ENCODE data around the gene SLC13A2. TPM values are rescaled to one million over a fixed set of nuclear protein-coding genes. Genes with fewer than 3 reads are reported as not detected.

Gene SLC13A2
- total and polyA plus RNA-seq, 2 donors (not counting 3 experiments of a cell fraction or from before 2014, with no cell fraction given), result not detected

- POLR2A ChIA-PET, result no interaction called here
- FAIRE-seq, result no peak
Observed at GRCh38 chr17:28534740-28535375, 61.4 kb downstream of the SLC13A2 start.

GRCh38 chr17:28536532-28537218 lies 63.2 kb downstream of the SLC13A2 start:
- Histone ChIP-seq H3K9me1 (replicated peaks; ENCODE audit: control insufficient read depth, extremely low read depth, insufficient read depth, low read length) (no peaks in the 10 kb centered on the region), H3K4me1 (ENCODE audit: control insufficient read depth, extremely low read depth, insufficient read depth, low read length) (no peaks in the 10 kb centered on the region), H3K27ac (ENCODE audit: insufficient read depth, low read depth, low read length) (no peak overlapping the region), H3K79me2 (ENCODE audit: control insufficient read depth, insufficient read depth, low read length) (no peaks in the 10 kb centered on the region), H3K4me3 (replicated peaks in 1 of 3; ENCODE audit: insufficient read depth in 1 of 3, low read depth in 1 of 3, low read length in 3 of 3) (no peak overlapping the region), H4K20me1 (replicated peaks; ENCODE audit: control insufficient read depth, extremely low read depth, insufficient read depth, low read length) (no peaks in the 10 kb centered on the region), H3K9ac (replicated peaks; ENCODE audit: extremely low read depth, insufficient read depth, low read length) (no peak overlapping the region), H3K36me3 (ENCODE audit: control insufficient read depth in 2 of 2, extremely low read depth in 1 of 2, insufficient read depth in 2 of 2, low read length in 2 of 2) (no peaks in the 10 kb centered on the region), H3K4me2 (ENCODE audit: insufficient read depth, low read length) (no peak overlapping the region), H3K9me3 (replicated peaks; ENCODE audit: control insufficient read depth, insufficient read depth, low read length) (no peaks in the 10 kb centered on the region), H3K27me3 (ENCODE audit: control insufficient read depth in 2 of 2, insufficient read depth in 2 of 2, low read length in 2 of 2) (peaks cover 0 to 2% of the 10 kb centered on the region in 2 experiments), H2AFZ (ENCODE audit: low read depth, low read length) (no peak overlapping the region)
- dilution Hi-C loops (cut with MboI; ENCODE audit: extremely low pct_ligation_motif_present, low sequenced_read_pairs) (no loop called here), intact Hi-C loops (cut with micrococcal nuclease) (no loop called here)
- BruUV-seq (replicated peaks), result no TSS peak
- no peak for TF ChIP-seq MAX (IDR thresholded peaks at IDR 0.05; ENCODE audit: insufficient read depth, insufficient read length)
- no peak for TF ChIP-seq MYC (IDR thresholded peaks at IDR 0.05; ENCODE audit: low read depth, low read length)
- TF ChIP-seq FOS (IDR thresholded peaks at IDR 0.05; ENCODE audit: borderline replicate concordance, insufficient read depth, low read length), result no peak
- no peak for TF ChIP-seq POLR2A (IDR thresholded peaks at IDR 0.05; ENCODE audit: low read depth, low read length)
- no peak for TF ChIP-seq POLR2AphosphoS5 (IDR thresholded peaks at IDR 0.05; ENCODE audit: insufficient read depth, low read depth, low read length)
- no peak for TF ChIP-seq GATA2 (IDR thresholded peaks at IDR 0.05; ENCODE audit: insufficient read depth, insufficient read length, low read depth, low read length)
- no peak for TF ChIP-seq JUN (IDR thresholded peaks at IDR 0.05; ENCODE audit: borderline replicate concordance, insufficient read depth, insufficient read length, low read depth)
- no peak for TF ChIP-seq EZH2 (IDR thresholded peaks at IDR 0.05; ENCODE audit: borderline replicate concordance, low read depth, low read length, severe bottlenecking)
- TF ChIP-seq CTCF (IDR thresholded peaks at IDR 0.05; ENCODE audit: extremely low read depth in 1 of 2, insufficient read depth in 1 of 2, low read depth in 1 of 2, low read length in 2 of 2), result no peak
- POLR2A ChIA-PET, result no interaction called here
- CTCF ChIA-PET, result interaction anchor here (2.9 kb wide), 1 partner anchor 42 kb away, joined by 15 read pairs; no protein-coding TSS in a partner anchor
- FAIRE-seq (no peak), DNase-seq (ENCODE audit: low read depth, low spot score) (no peak)

More at GRCh38 chr17:28534740-28535375, 61.4 kb downstream of the SLC13A2 start:
- dilution Hi-C loops (cut with MboI; ENCODE audit: extremely low pct_ligation_motif_present, low sequenced_read_pairs) (no loop called here), intact Hi-C loops (cut with micrococcal nuclease) (no loop called here)
- H3K79me2 ChIP-seq (ENCODE audit: control insufficient read depth, insufficient read depth, low read length), result no peaks in the 10 kb centered on the region
- H3K4me3 ChIP-seq (replicated peaks in 1 of 3; ENCODE audit: insufficient read depth in 1 of 3, low read depth in 1 of 3, low read length in 3 of 3), result no peak overlapping the region
- no peaks in the 10 kb centered on the region for H3K9me1 ChIP-seq (replicated peaks; ENCODE audit: control insufficient read depth, extremely low read depth, insufficient read depth, low read length)
- no peaks in the 10 kb centered on the region for H3K4me1 ChIP-seq (ENCODE audit: control insufficient read depth, extremely low read depth, insufficient read depth, low read length)
- DNase-seq (ENCODE audit: low read depth, low spot score), result no peak
- H4K20me1 ChIP-seq (replicated peaks; ENCODE audit: control insufficient read depth, extremely low read depth, insufficient read depth, low read length), result no peaks in the 10 kb centered on the region
- no peak overlapping the region for H3K9ac ChIP-seq (replicated peaks; ENCODE audit: extremely low read depth, insufficient read depth, low read length)
- no peak overlapping the region for H3K27ac ChIP-seq (ENCODE audit: insufficient read depth, low read depth, low read length)
- CTCF ChIA-PET, result interaction anchor here (0.7 to 1.7 kb wide), 3 partner anchors 12 to 118 kb away, joined by 3 to 5 read pairs (median 4); no protein-coding TSS in a partner anchor
- no peak overlapping the region for H2AFZ ChIP-seq (ENCODE audit: low read depth, low read length)
- H3K36me3 ChIP-seq (ENCODE audit: control insufficient read depth in 2 of 2, extremely low read depth in 1 of 2, insufficient read depth in 2 of 2, low read length in 2 of 2), result no peaks in the 10 kb centered on the region
- no peak overlapping the region for H3K4me2 ChIP-seq (ENCODE audit: insufficient read depth, low read length)
- TF ChIP-seq POLR2AphosphoS5 (IDR thresholded peaks at IDR 0.05; ENCODE audit: insufficient read depth, low read depth, low read length) (no peak), FOS (IDR thresholded peaks at IDR 0.05; ENCODE audit: borderline replicate concordance, insufficient read depth, low read length) (no peak), MYC (IDR thresholded peaks at IDR 0.05; ENCODE audit: low read depth, low read length) (no peak)
- H3K9me3 ChIP-seq (replicated peaks; ENCODE audit: control insufficient read depth, insufficient read depth, low read length), result no peaks in the 10 kb centered on the region
- BruUV-seq (replicated peaks), result no TSS peak
- peaks cover 0 to 2% of the 10 kb centered on the region in 2 experiments for H3K27me3 ChIP-seq (ENCODE audit: control insufficient read depth in 2 of 2, insufficient read depth in 2 of 2, low read length in 2 of 2)
